Nephron (organoid): ENCODE results near the gene HES3.
A peak's percentile ranks its signal among the peaks of the same experiment; 100 is the strongest.

Source experiments
- H3K27ac Mint-ChIP-seq, 3 experiments: 2 replicates each; pipeline ENCODE4 v1.8.0; 2020; ENCODE audit warnings: mixed read lengths in 3 of 3, mild to moderate bottlenecking in 2 of 3, moderate library complexity in 1 of 3
- H3K27me3 Mint-ChIP-seq: 2 replicates; pipeline ENCODE4 v1.8.0; 2021; ENCODE audit warnings: low read depth, mild to moderate bottlenecking, moderate library complexity, mixed read lengths
- H3K36me3 Mint-ChIP-seq: 2 replicates; pipeline ENCODE4 v1.8.0; 2020; ENCODE audit warnings: low read depth, mixed read lengths
- H3K4me1 Mint-ChIP-seq: 2 replicates; pipeline ENCODE4 v1.8.0; 2020; ENCODE audit warnings: mixed read lengths
- H3K4me3 Mint-ChIP-seq, 3 experiments: 2 replicates each; pipeline ENCODE4 v1.8.0; 2020; ENCODE audit warnings: mild to moderate bottlenecking in 3 of 3, mixed read lengths in 3 of 3, moderate library complexity in 2 of 3
- H3K9me3 Mint-ChIP-seq: 2 replicates; pipeline ENCODE4 v1.8.0; 2020; ENCODE audit warnings: mixed read lengths
- CTCF ChIP-seq, 3 experiments: fragments of 200-600 bp; sonication (generic); IDR thresholded peaks; one replicate each; pipeline ENCODE4 v1.5.0; 2021; ENCODE audit warnings: antibody characterized with exemption in 3 of 3; ENCODE audit not compliant: unreplicated experiment in 3 of 3

HES3 gene

GRCh38 chr1:6239213-6239752 lies 4.7 kb upstream of the HES3 start:
- H3K9me3 Mint-ChIP-seq: no peaks in the 10 kb centered on the region
- TF ChIP-seq CTCF (IDR thresholded peaks at IDR 0.05; ENCODE audit: unreplicated experiment in 3 of 3): no peak
- peaks cover 8% of the 10 kb centered on the region for H3K4me1 Mint-ChIP-seq
- peaks cover 69% of the 10 kb centered on the region for H3K27me3 Mint-ChIP-seq
- H3K27ac Mint-ChIP-seq: peak overlapping the region in 1 of 3 experiments; percentile 46
- peak overlapping the region in 1 of 3 experiments; percentile 41 for H3K4me3 Mint-ChIP-seq
- H3K36me3 Mint-ChIP-seq: no peaks in the 10 kb centered on the region

- Mint-ChIP-seq H3K36me3 (no peaks in the 10 kb centered on the region), H3K4me1 (no peaks in the 10 kb centered on the region), H3K27ac (no peak overlapping the region), H3K9me3 (no peaks in the 10 kb centered on the region), H3K4me3 (peak overlapping the region in 1 of 3 experiments; percentile 19), H3K27me3 (peaks cover 77% of the 10 kb centered on the region)
- TF ChIP-seq CTCF (IDR thresholded peaks at IDR 0.05; ENCODE audit: unreplicated experiment in 3 of 3): no peak
Observed at GRCh38 chr1:6239950-6240768, 3.8 kb upstream of the HES3 start.

- Mint-ChIP-seq H3K9me3 (no peaks in the 10 kb centered on the region), H3K36me3 (no peaks in the 10 kb centered on the region), H3K4me3 (peak overlapping the region; percentile 4 to 55 (median 48)), H3K27me3 (peaks cover 82% of the 10 kb centered on the region), H3K27ac (no peak overlapping the region), H3K4me1 (no peaks in the 10 kb centered on the region)
- no peak for TF ChIP-seq CTCF (IDR thresholded peaks at IDR 0.05; ENCODE audit: unreplicated experiment in 3 of 3)
Observed at GRCh38 chr1:6241107-6241886, 2.7 kb upstream of the HES3 start.

GRCh38 chr1:6241887-6242740 lies 1.9 kb upstream of the HES3 start:
- H3K4me1 Mint-ChIP-seq: peaks cover 8% of the 10 kb centered on the region
- no peaks in the 10 kb centered on the region for H3K36me3 Mint-ChIP-seq
- no peak overlapping the region for H3K27ac Mint-ChIP-seq
- no peak for TF ChIP-seq CTCF (IDR thresholded peaks at IDR 0.05; ENCODE audit: unreplicated experiment in 3 of 3)
- peak overlapping the region in 1 of 3 experiments; percentile 55 for H3K4me3 Mint-ChIP-seq
- H3K27me3 Mint-ChIP-seq: peaks cover 90% of the 10 kb centered on the region
- no peaks in the 10 kb centered on the region for H3K9me3 Mint-ChIP-seq

- no peak overlapping the region for H3K4me3 Mint-ChIP-seq
- H3K9me3 Mint-ChIP-seq: no peaks in the 10 kb centered on the region
- H3K4me1 Mint-ChIP-seq: peaks cover 11% of the 10 kb centered on the region
- TF ChIP-seq CTCF (IDR thresholded peaks at IDR 0.05; ENCODE audit: unreplicated experiment in 3 of 3): no peak
- no peaks in the 10 kb centered on the region for H3K36me3 Mint-ChIP-seq
- no peak overlapping the region for H3K27ac Mint-ChIP-seq
- peaks cover 90% of the 10 kb centered on the region for H3K27me3 Mint-ChIP-seq
Observed at GRCh38 chr1:6243053-6243834, 735 bp upstream of the HES3 start.
